H1 (cell line): Measurements from ENCODE around the gene TFDP1. TPM values are rescaled to one million over a fixed set of nuclear protein-coding genes. Genes with fewer than 3 reads are reported as not detected.

Experiments
- BCL11A ChIP-seq, 2 experiments: IDR thresholded peaks; one replicate each; pipeline ENCODE4 v1.6.1; 2011; ENCODE audit warnings: low read depth in 2 of 2, low read length in 2 of 2, mild to moderate bottlenecking in 2 of 2
- BRCA1 ChIP-seq: IDR thresholded peaks from 2 replicates; pipeline ENCODE4 v1.6.1; 2012; ENCODE audit warnings: low read depth, low read length, improper control_type of control experiment
- CHD7 ChIP-seq: fragments of 300-600 bp; sonication (generic); IDR thresholded peaks from 2 replicates; pipeline ENCODE4 v1.7.1; 2012; ENCODE audit warnings: low read length, moderate library complexity, mild to moderate bottlenecking, inconsistent platforms; ENCODE audit not compliant: insufficient replicate concordance
- CTCF ChIP-seq, 3 experiments: IDR thresholded peaks; 1 replicate in 2 of 3; 2 replicates in 1 of 3; pipeline versions ENCODE4 v1.5.1 to v1.6.1; 2011; ENCODE audit warnings: low read length in 3 of 3, mild to moderate bottlenecking in 3 of 3, inconsistent platforms in 2 of 3, low read depth in 1 of 3, moderate library complexity in 1 of 3; ENCODE audit not compliant: insufficient read depth in 1 of 3; ENCODE audit errors: control extremely low read depth in 1 of 3
- NANOG ChIP-seq: IDR thresholded peaks from 2 replicates; pipeline ENCODE4 v1.6.1; 2011; ENCODE audit warnings: low read length, low read depth, mild to moderate bottlenecking, inconsistent platforms; ENCODE audit not compliant: insufficient read depth, poor library complexity, severe bottlenecking
- TCF12 ChIP-seq: IDR thresholded peaks from 2 replicates; pipeline ENCODE4 v1.6.1; 2011; ENCODE audit warnings: low read depth, mild to moderate bottlenecking, low read length
- polyA plus RNA-seq, 7 experiments: library from polyadenylated mRNA; depleted of rRNA in 3 of 7; stranded (reverse) in 5 of 7; unstranded in 2 of 7; fragments of >200 nt in 5 of 7; fragments of 200-250 nt in 2 of 7; gene quantifications; 1 replicate in 5 of 7; 2 replicates in 1 of 7; 4 replicates in 1 of 7; pipeline versions ENCODE4 v1.2.1 to v1.2.3, GENCODE V29; 2011 to 2013; ENCODE audit warnings: missing spikeins in 2 of 7, mixed read lengths in 2 of 7
- total RNA-seq: library from RNA; stranded (reverse); fragmentation: NEBNext Ultra II Directional; extraction: Animal tissue kit (Norgen Biotek cat#: 25700); gene quantifications from 2 replicates; pipeline ENCODE4 v1.2.1, GENCODE V29; 2021

The TFDP1 gene
- total and polyA plus RNA-seq, 2 of the 8 experiments (the other 6 are each of a cell fraction or from before 2014, with no cell fraction given), result 43.6 to 81.9 TPM

- TF ChIP-seq CHD7 (no peak), TCF12 (no peak), BCL11A (IDR thresholded peaks at IDR 0.05; ENCODE audit: low read depth in 2 of 2, low read length in 2 of 2) (no peak), CTCF (IDR thresholded peaks at IDR 0.05; ENCODE audit: control extremely low read depth in 1 of 3, insufficient read depth in 1 of 3, low read depth in 1 of 3, low read length in 3 of 3) (no peak), BRCA1 (no peak), NANOG (no peak)
- TF ChIP-seq, all 59 proteins: peak for 0
These were observed 86.0 kb downstream of the TFDP1 start (continued) for GRCh38 chr13:113670541-113670940.
